ENCODE results near the gene NPY. TPM values are rescaled to one million over a fixed set of nuclear protein-coding genes. Genes with fewer than 3 reads are reported as not detected.

Gene NPY
- polyA plus RNA-seq, 1 of the 3 experiments (the other 2 are of a cell fraction) = 2.6 TPM

DNA sequence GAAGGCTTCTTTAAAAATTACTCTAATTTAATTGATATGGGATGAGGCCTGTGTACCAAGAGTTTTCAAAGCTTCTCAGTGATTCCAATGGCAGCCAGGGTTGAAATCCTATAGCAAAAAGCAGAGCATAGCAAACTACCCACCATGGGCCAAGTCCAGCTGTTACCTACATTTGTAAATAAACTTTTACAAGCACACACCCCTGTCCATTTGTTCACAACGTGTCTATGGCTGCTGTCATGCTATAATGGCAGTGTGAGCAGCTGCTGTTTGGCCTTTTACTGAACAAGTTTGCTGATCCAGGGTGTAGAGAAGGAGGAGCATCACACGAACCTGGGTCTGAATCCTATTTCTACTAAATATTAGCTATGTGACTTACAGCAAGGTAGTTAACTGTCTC, 50.0 kb downstream of the NPY start (continued):
- TF ChIP-seq, protein P1, sequence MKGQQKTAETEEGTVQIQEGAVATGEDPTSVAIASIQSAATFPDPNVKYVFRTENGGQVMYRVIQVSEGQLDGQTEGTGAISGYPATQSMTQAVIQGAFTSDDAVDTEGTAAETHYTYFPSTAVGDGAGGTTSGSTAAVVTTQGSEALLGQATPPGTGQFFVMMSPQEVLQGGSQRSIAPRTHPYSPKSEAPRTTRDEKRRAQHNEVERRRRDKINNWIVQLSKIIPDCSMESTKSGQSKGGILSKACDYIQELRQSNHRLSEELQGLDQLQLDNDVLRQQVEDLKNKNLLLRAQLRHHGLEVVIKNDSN (IDR thresholded peaks at IDR 0.05; ENCODE audit: borderline replicate concordance, low read depth) = no peak
- TF ChIP-seq RAD21 (IDR thresholded peaks at IDR 0.05; ENCODE audit: low read length) = no peak
- TF ChIP-seq, protein P2, sequence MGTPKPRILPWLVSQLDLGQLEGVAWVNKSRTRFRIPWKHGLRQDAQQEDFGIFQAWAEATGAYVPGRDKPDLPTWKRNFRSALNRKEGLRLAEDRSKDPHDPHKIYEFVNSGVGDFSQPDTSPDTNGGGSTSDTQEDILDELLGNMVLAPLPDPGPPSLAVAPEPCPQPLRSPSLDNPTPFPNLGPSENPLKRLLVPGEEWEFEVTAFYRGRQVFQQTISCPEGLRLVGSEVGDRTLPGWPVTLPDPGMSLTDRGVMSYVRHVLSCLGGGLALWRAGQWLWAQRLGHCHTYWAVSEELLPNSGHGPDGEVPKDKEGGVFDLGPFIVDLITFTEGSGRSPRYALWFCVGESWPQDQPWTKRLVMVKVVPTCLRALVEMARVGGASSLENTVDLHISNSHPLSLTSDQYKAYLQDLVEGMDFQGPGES (IDR thresholded peaks at IDR 0.05; ENCODE audit: low read depth, low read length) = no peak
- TF ChIP-seq TAF1 (IDR thresholded peaks at IDR 0.05; ENCODE audit: borderline replicate concordance, low read depth, low read length) = no peak
- TF ChIP-seq CHD2 (IDR thresholded peaks at IDR 0.05; ENCODE audit: low read length, partially characterized antibody) = no peak

DNA sequence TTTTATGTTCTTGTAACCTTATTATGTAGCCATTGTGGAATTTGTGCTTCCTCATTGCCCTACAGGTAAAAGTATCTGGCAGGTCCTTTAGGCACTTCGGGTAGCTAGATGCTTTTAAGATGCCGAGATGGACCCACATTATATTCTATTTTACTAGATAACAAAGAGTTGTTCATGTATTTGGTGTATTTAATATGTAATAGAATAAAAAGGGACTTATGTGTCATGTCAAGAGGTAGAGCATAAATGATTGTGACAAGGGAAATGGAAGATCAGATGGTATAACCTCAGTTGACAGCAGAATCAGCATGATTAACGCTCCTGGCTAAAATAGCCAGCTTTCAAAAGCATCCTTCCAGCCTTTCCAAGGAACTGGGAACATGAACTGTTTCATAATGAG, 50.6 kb downstream of the NPY start:
- Histone ChIP-seq H2AFZ (ENCODE audit: low read depth) (no peak overlapping the region), H3K36me3 (replicated peaks in 1 of 2; ENCODE audit: control insufficient read depth in 1 of 2, insufficient read depth in 2 of 2, low read length in 1 of 2) (no peaks in the 10 kb centered on the region)
- TF ChIP-seq TEAD4 (IDR thresholded peaks at IDR 0.05; ENCODE audit: borderline replicate concordance, insufficient read depth) = peak; percentile 35; the same call in 1 of the 2 replicates
- TF ChIP-seq RXRA (IDR thresholded peaks at IDR 0.05; ENCODE audit: borderline replicate concordance, low read depth) = no peak
- TF ChIP-seq FOSL2 (IDR thresholded peaks at IDR 0.05; ENCODE audit: borderline replicate concordance, low read depth) = no peak
- no peak for TF ChIP-seq GABPA (IDR thresholded peaks at IDR 0.05; ENCODE audit: low read depth)
- TF ChIP-seq SMC3 (IDR thresholded peaks at IDR 0.05; ENCODE audit: low read depth, low read length) = no peak
- TF ChIP-seq POLR2AphosphoS5 (IDR thresholded peaks at IDR 0.05; ENCODE audit: low read depth, low read length) = peak; percentile 51; the same call in 1 of the 2 replicates
- peak; percentile 83 for TF ChIP-seq TCF12 (IDR thresholded peaks at IDR 0.05)
- no peak for TF ChIP-seq MEF2A (IDR thresholded peaks at IDR 0.05; ENCODE audit: borderline replicate concordance, low read depth)
- TF ChIP-seq, protein P3, sequence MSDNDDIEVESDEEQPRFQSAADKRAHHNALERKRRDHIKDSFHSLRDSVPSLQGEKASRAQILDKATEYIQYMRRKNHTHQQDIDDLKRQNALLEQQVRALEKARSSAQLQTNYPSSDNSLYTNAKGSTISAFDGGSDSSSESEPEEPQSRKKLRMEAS (IDR thresholded peaks at IDR 0.05; ENCODE audit: low read depth) = no peak
- TF ChIP-seq, protein P2 (IDR thresholded peaks at IDR 0.05; ENCODE audit: low read depth, low read length) = no peak
- TF ChIP-seq EP300 (IDR thresholded peaks at IDR 0.05; ENCODE audit: borderline replicate concordance in 1 of 2, low read depth in 1 of 2, low read length in 1 of 2) = peak in 1 of 2 experiments; percentile 91; a peak in 2 of 4 replicates
- TF ChIP-seq FOXJ3 (CRISPR knock-in tag; IDR thresholded peaks at IDR 0.05) = peak; percentile 97
- TF ChIP-seq FOXM1 (IDR thresholded peaks at IDR 0.05; ENCODE audit: low read depth) = no peak
- TF ChIP-seq SIN3A (IDR thresholded peaks at IDR 0.05; ENCODE audit: borderline replicate concordance, low read depth, low read length) = no peak
- TF ChIP-seq RCOR1 (IDR thresholded peaks at IDR 0.05; ENCODE audit: low read length) = peak; percentile 77; the same call in 1 of the 2 replicates
- TF ChIP-seq EZH2phosphoT487 (IDR thresholded peaks at IDR 0.05; ENCODE audit: borderline replicate concordance, low read depth) = no peak
- TF ChIP-seq, protein P1 (IDR thresholded peaks at IDR 0.05; ENCODE audit: borderline replicate concordance, low read depth) = no peak
- TF ChIP-seq JUND (IDR thresholded peaks at IDR 0.05) = peak; percentile 30; the same call in 1 of the 2 replicates
- no peak for TF ChIP-seq RAD21 (IDR thresholded peaks at IDR 0.05; ENCODE audit: low read length)
- TF ChIP-seq CHD2 (IDR thresholded peaks at IDR 0.05; ENCODE audit: low read length, partially characterized antibody) = peak; percentile 77
- TF ChIP-seq, protein P4, sequence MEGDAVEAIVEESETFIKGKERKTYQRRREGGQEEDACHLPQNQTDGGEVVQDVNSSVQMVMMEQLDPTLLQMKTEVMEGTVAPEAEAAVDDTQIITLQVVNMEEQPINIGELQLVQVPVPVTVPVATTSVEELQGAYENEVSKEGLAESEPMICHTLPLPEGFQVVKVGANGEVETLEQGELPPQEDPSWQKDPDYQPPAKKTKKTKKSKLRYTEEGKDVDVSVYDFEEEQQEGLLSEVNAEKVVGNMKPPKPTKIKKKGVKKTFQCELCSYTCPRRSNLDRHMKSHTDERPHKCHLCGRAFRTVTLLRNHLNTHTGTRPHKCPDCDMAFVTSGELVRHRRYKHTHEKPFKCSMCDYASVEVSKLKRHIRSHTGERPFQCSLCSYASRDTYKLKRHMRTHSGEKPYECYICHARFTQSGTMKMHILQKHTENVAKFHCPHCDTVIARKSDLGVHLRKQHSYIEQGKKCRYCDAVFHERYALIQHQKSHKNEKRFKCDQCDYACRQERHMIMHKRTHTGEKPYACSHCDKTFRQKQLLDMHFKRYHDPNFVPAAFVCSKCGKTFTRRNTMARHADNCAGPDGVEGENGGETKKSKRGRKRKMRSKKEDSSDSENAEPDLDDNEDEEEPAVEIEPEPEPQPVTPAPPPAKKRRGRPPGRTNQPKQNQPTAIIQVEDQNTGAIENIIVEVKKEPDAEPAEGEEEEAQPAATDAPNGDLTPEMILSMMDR (IDR thresholded peaks at IDR 0.05) = no peak
- TF ChIP-seq, protein P5, sequence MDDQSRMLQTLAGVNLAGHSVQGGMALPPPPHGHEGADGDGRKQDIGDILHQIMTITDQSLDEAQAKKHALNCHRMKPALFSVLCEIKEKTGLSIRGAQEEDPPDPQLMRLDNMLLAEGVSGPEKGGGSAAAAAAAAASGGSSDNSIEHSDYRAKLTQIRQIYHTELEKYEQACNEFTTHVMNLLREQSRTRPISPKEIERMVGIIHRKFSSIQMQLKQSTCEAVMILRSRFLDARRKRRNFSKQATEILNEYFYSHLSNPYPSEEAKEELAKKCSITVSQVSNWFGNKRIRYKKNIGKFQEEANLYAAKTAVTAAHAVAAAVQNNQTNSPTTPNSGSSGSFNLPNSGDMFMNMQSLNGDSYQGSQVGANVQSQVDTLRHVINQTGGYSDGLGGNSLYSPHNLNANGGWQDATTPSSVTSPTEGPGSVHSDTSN (IDR thresholded peaks at IDR 0.05) = peak; percentile 86
- no peak for TF ChIP-seq YY1 (IDR thresholded peaks at IDR 0.05; ENCODE audit: low read depth)
- no peak for TF ChIP-seq NFIC (IDR thresholded peaks at IDR 0.05; ENCODE audit: borderline replicate concordance)

More for the DNA sequence above, 50.6 kb downstream of the NPY start:
- Histone ChIP-seq H3K9ac (no peak overlapping the region), H3F3A (replicated peaks; ENCODE audit: insufficient read depth) (no peaks in the 10 kb centered on the region), H3K27me3 (ENCODE audit: insufficient read depth) (no peaks in the 10 kb centered on the region), H3K27ac (ENCODE audit: low read depth in 2 of 2, low read length in 1 of 2) (peak overlapping the region in 1 of 2 experiments; percentile 87; a peak in 2 of 4 replicates), H3K79me2 (ENCODE audit: insufficient read depth) (no peaks in the 10 kb centered on the region), H4K20me1 (ENCODE audit: insufficient read depth) (no peaks in the 10 kb centered on the region), H3K9me3 (no peaks in the 10 kb centered on the region), H3K9me2 (no peaks in the 10 kb centered on the region), H3K4me2 (no peak overlapping the region), H3K4me3 (ENCODE audit: low read depth in 2 of 2, low read length in 1 of 2) (no peak overlapping the region), H3K4me1 (ENCODE audit: control insufficient read depth in 1 of 2, insufficient read depth in 2 of 2, low read depth in 1 of 2, low read length in 1 of 2) (peaks cover 0 to 9% of the 10 kb centered on the region in 2 experiments; a peak in 2 of 4 replicates)
- DNase-seq = peak; percentile 54
- POLR2A ChIA-PET = no interaction called here
- CTCF ChIA-PET = interaction anchor here (1.0 to 2.8 kb wide), 6 partner anchors 8 to 46 kb away, joined by 4 to 11 read pairs (median 5); no protein-coding TSS in a partner anchor
- 11% methylated on average over 3 of the region's 3 CpGs for WGBS (ENCODE audit: low lambda C conversion rate)
